Measurements from ENCODE around the gene RBAK. TPM values are rescaled to one million over a fixed set of nuclear protein-coding genes. Genes with fewer than 3 reads are reported as not detected.

Gene RBAK
- total RNA-seq, 4 donors from 2014 or later: 9.6 to 16.9 (median 12.3) TPM

DNA sequence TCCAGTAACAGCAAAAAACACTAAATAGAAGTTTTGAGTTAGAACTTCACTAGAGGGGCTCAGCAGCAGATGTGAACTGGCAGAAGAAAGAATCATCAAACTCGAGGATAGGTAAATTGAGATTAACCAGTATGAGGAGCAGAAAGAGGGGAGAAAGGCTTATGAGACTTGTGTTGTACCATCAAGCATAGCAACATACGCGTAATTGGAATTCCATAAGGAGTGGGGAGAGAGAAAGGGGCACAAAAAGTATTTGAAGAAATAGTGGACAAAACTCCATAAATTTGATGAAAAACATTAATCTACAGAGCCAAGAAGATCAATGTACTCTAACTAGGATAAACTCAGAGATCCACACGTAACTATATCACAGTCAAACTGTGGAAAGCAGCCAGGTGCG is 48.3 kb downstream of the RBAK start:
- no peak for ATAC-seq
- Histone ChIP-seq H3K27me3 (peaks cover 12% of the 10 kb centered on the region), H3K4me3 (no peak overlapping the region)

DNA sequence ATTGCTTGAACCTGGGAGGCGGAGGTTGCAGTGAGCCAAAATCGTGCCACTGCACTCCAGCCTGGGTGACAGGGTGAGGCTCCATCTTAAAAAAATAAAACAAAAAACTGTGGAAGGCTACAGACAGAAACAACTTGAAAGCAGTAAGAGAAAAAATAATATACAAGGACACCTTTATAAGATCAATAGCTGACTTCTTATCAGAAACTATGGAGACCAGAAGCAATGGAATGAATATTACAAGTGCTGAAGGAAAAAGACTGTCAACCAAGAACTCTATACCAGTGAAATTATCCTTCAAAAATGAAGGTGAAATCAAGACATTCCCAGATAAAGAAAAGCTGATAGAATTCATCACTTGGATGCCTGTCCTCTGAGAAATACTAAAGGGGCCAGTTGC is 49.0 kb downstream of the RBAK start:
- no peak for ATAC-seq
- Histone ChIP-seq H3K4me3 (no peak overlapping the region), H3K4me1 (no peaks in the 10 kb centered on the region), H3K27me3 (peaks cover 11% of the 10 kb centered on the region), H3K36me3 (no peaks in the 10 kb centered on the region), H3K9me3 (peaks cover 0 to 46% (median 0%) of the 10 kb centered on the region in 3 donors), H3K27ac (no peak overlapping the region)
- no CpG with 5 or more reads among the region's 2 CpGs for WGBS, 2 donors (ENCODE audit: low coverage in 1 of 2)
- TF ChIP-seq POLR2A (IDR thresholded peaks at IDR 0.05) (no peak), POLR2AphosphoS5 (IDR thresholded peaks at IDR 0.05) (no peak), EP300 (IDR thresholded peaks at IDR 0.05) (no peak)

More for the DNA sequence above, 48.3 kb downstream of the RBAK start:
- no peak overlapping the region for H3K27ac ChIP-seq
- TF ChIP-seq POLR2AphosphoS5 (IDR thresholded peaks at IDR 0.05) (no peak), EP300 (IDR thresholded peaks at IDR 0.05) (no peak), POLR2A (IDR thresholded peaks at IDR 0.05) (no peak)
- TF ChIP-seq, protein P1, sequence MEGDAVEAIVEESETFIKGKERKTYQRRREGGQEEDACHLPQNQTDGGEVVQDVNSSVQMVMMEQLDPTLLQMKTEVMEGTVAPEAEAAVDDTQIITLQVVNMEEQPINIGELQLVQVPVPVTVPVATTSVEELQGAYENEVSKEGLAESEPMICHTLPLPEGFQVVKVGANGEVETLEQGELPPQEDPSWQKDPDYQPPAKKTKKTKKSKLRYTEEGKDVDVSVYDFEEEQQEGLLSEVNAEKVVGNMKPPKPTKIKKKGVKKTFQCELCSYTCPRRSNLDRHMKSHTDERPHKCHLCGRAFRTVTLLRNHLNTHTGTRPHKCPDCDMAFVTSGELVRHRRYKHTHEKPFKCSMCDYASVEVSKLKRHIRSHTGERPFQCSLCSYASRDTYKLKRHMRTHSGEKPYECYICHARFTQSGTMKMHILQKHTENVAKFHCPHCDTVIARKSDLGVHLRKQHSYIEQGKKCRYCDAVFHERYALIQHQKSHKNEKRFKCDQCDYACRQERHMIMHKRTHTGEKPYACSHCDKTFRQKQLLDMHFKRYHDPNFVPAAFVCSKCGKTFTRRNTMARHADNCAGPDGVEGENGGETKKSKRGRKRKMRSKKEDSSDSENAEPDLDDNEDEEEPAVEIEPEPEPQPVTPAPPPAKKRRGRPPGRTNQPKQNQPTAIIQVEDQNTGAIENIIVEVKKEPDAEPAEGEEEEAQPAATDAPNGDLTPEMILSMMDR (IDR thresholded peaks at IDR 0.05): no peak
- H3K36me3 ChIP-seq: no peaks in the 10 kb centered on the region
- WGBS, 2 donors (ENCODE audit: low coverage in 1 of 2): 52 to 63% methylated on average over 5 of the region's 5 CpGs
- no peaks in the 10 kb centered on the region for H3K4me1 ChIP-seq
- peaks cover 0 to 39% (median 0%) of the 10 kb centered on the region in 3 donors for H3K9me3 ChIP-seq

GRCh38 chr7:5116359-5116758 is 70.7 kb downstream of the RBAK start:
- no peaks in the 10 kb centered on the region for H3K4me1 ChIP-seq
- no peaks in the 10 kb centered on the region for H3K36me3 ChIP-seq
- TF ChIP-seq POLR2A (IDR thresholded peaks at IDR 0.05): no peak
- TF ChIP-seq, protein P1 (IDR thresholded peaks at IDR 0.05): no peak
- no peak for TF ChIP-seq EP300 (IDR thresholded peaks at IDR 0.05)
- TF ChIP-seq POLR2AphosphoS5 (IDR thresholded peaks at IDR 0.05): no peak
- H3K9me3 ChIP-seq: no peaks in the 10 kb centered on the region
- peaks cover 36% of the 10 kb centered on the region for H3K27me3 ChIP-seq
- H3K4me3 ChIP-seq: no peak overlapping the region
- H3K27ac ChIP-seq: no peak overlapping the region
- no peak for ATAC-seq
- WGBS, 2 donors (ENCODE audit: low coverage in 1 of 2): 60% methylated on average over 1 of the region's 7 CpGs; no CpG with 5 or more reads in 1 of the 2 donors

DNA sequence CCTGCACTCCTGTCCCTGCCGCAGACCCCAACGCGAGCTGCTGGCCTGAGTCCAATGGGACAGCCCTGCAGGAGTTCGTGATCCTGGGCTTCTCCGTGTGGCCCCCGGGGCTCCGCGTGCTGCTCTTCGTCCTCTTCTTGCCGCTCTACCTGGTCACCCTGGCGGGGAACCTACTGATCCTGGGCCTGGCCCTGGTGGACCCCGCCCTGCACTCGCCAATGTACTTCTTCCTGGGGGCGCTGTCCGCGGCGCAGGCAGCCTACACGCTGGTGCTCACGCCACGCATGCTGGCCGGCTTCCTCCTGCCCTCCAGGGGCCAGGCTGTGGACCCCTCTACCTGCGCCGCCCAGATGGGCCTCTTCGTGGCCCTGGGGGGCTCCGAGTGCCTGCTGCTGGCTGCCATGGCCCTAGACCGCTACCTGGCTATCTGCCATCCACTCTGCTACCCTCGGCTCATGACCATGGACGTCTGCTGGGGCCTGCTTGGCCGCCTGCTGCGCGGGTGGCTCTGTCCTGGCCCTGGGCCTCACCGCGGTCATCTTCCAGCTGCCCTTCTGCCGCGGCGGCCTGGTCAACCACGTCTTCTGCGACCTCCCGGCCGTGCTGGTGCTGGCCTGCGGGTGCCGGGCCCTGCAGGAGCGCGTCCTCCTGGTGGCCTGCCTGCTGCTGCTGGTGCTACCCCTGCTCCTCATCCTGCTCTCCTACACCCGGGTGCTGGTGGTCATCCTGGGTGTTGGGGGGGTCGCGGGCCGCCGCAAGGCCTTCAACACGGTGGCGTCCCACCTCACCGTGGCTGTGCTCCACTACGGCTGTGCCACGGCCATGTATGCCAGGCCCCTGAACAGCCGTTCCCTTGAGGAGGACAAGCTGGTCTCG is 71.7 kb downstream of the RBAK start:
- no peaks in the 10 kb centered on the region for H3K36me3 ChIP-seq
- H3K4me1 ChIP-seq: no peaks in the 10 kb centered on the region
- H3K4me3 ChIP-seq: no peak overlapping the region
- H3K9me3 ChIP-seq: no peaks in the 10 kb centered on the region
- TF ChIP-seq, protein P1 (IDR thresholded peaks at IDR 0.05): no peak
- no peak for TF ChIP-seq EP300 (IDR thresholded peaks at IDR 0.05)
- no peak for TF ChIP-seq POLR2AphosphoS5 (IDR thresholded peaks at IDR 0.05)
- no peak for TF ChIP-seq POLR2A (IDR thresholded peaks at IDR 0.05)
- no peak overlapping the region for H3K27ac ChIP-seq
- 84% methylated on average over 8 to 11 of the region's 56 CpGs for WGBS, 2 donors (ENCODE audit: low coverage in 1 of 2)
- ATAC-seq: no peak
- H3K27me3 ChIP-seq: peaks cover 36% of the 10 kb centered on the region

Small RNAs within 50 kb of the gene (small RNA-seq; reads per million reads assigned to genes)
- 0 reads per million in 4 donors for gene AC092032.1

Other genes with a start within 250 kb of the RBAK start
- gene PAPOLB, start 183.8 kb upstream of the RBAK start, total RNA-seq: under 1 TPM in 3 of 4 donors, not detected in 1; 0.13 to 0.31 (median 0.19) TPM
- gene RADIL, start 162.1 kb upstream of the RBAK start, total RNA-seq: 10 to 100 TPM in 2 of 4 donors, 1 to 10 TPM in 2; 4.4 to 11.4 (median 8.8) TPM
- 1 to 10 TPM in 1 of 4 donors, not detected in 3; 1.1 TPM for gene MMD2, start 86.7 kb upstream of the RBAK start, total RNA-seq
- gene WIPI2, start 144.4 kb downstream of the RBAK start, total RNA-seq: 10 to 100 TPM; 51.2 to 59.2 (median 54.9) TPM
- 1 to 10 TPM; 1.1 to 4.7 (median 2.4) TPM for gene SLC29A4, start 237.1 kb downstream of the RBAK start, total RNA-seq

Data from gastroesophageal sphincter (tissue), 4 donors.